Natural killer cell (primary cell): ENCODE results near the gene HOXC6. TPM values are rescaled to one million over a fixed set of nuclear protein-coding genes. Genes with fewer than 3 reads are reported as not detected.

Source experiments
- ATAC-seq, 3 donors: fragments of 150-1000 bp in 2 of 3; fragments of 200-7000 bp in 1 of 3; cut with Tn5 transposase; 1 replicate in 1 of 3; 2 replicates in 2 of 3; pipeline ENCODE4 v1.10.0; 2021; ENCODE audit warnings: mild to moderate bottlenecking in 2 of 3, moderate library complexity in 2 of 3
- DNase-seq, 2 donors: peaks; one replicate each; pipeline versions ENCODE4 v3.0.0 to v3.0.0-alpha.2; 2013 to 2021; ENCODE audit warnings: mixed read lengths in 1 of 2
- H3K27ac ChIP-seq: one replicate; pipeline ENCODE4 v1.5.1; 2013; ENCODE audit warnings: mild to moderate bottlenecking, low read length
- H3K27me3 ChIP-seq: one replicate; pipeline ENCODE4 v1.6.1; 2013; ENCODE audit warnings: low read length; ENCODE audit not compliant: control insufficient read depth, insufficient read depth
- H3K36me3 ChIP-seq: one replicate; pipeline ENCODE4 v1.6.1; 2013; ENCODE audit warnings: low read length; ENCODE audit not compliant: control insufficient read depth, insufficient read depth
- H3K4me1 ChIP-seq: one replicate; pipeline ENCODE4 v1.6.1; 2013; ENCODE audit warnings: low read length; ENCODE audit not compliant: control insufficient read depth, insufficient read depth
- H3K4me3 ChIP-seq: one replicate; pipeline ENCODE4 v1.5.1; 2013; ENCODE audit warnings: low read length
- H3K9me3 ChIP-seq: one replicate; pipeline ENCODE4 v1.6.1; 2013; ENCODE audit warnings: low read length; ENCODE audit not compliant: control insufficient read depth, insufficient read depth
- H3K27ac Mint-ChIP-seq, 2 donors: one replicate each; pipeline ENCODE4 v1.8.0; 2022; ENCODE audit warnings: mild to moderate bottlenecking in 2 of 2, mixed read lengths in 2 of 2, moderate library complexity in 1 of 2
- H3K27me3 Mint-ChIP-seq, 2 donors: one replicate each; pipeline ENCODE4 v1.8.0; 2022; ENCODE audit warnings: low read depth in 2 of 2, mixed read lengths in 2 of 2
- H3K36me3 Mint-ChIP-seq: one replicate; pipeline ENCODE4 v1.8.0; 2022; ENCODE audit warnings: mixed read lengths
- H3K4me1 Mint-ChIP-seq, 2 donors: one replicate each; pipeline ENCODE4 v1.8.0; 2022; ENCODE audit warnings: mixed read lengths in 2 of 2
- H3K4me3 Mint-ChIP-seq: one replicate; pipeline ENCODE4 v1.8.0; 2022; ENCODE audit warnings: mild to moderate bottlenecking, moderate library complexity, mixed read lengths
- H3K9me3 Mint-ChIP-seq, 2 donors: one replicate each; pipeline ENCODE4 v1.8.0; 2022; ENCODE audit warnings: mixed read lengths in 2 of 2
- WGBS: methylation state at CpG from one replicate; pipeline ENCODE4 v1.1.7; 2013; ENCODE audit warnings: missing lambda C conversion rate; ENCODE audit not compliant: insufficient coverage; 5-methylcytosine and 5-hydroxymethylcytosine counted together
- intact Hi-C: fragments of 100-400 bp; cut with micrococcal nuclease; formaldehyde crosslinking; loops from one replicate; pipeline ENCODE4 v1.14.2; 2022
- total RNA-seq, 4 donors: library from RNA; stranded (reverse); fragments of 120-200 nt in 1 of 4; gene quantifications; one replicate each; pipeline versions ENCODE4 v1.2.3 to v1.2.4, GENCODE V29; 2013 to 2022
- TF ChIP-seq, protein P1 (sequence below): fragments of 200-600 bp; IDR thresholded peaks from one replicate; pipeline ENCODE4 v1.8.0; 2022; ENCODE audit warnings: antibody characterized with exemption

Gene HOXC6
- total RNA-seq, 3 donors from 2014 or later (not counting 1 experiment from before 2014, with no cell fraction given): not detected

- Histone ChIP-seq H3K9me3 (peaks cover 3% of the 10 kb centered on the region), H3K27me3 (peaks cover 86% of the 10 kb centered on the region), H3K4me3 (no peak overlapping the region), H3K27ac (no peak overlapping the region), H3K4me1 (peaks cover 25% of the 10 kb centered on the region), H3K36me3 (no peaks in the 10 kb centered on the region)
- intact Hi-C loops: no loop called here
- H3K27ac Mint-ChIP-seq: no peak overlapping the region
- peaks cover 12 to 14% of the 10 kb centered on the region in 2 donors for H3K4me1 Mint-ChIP-seq
- no peaks in the 10 kb centered on the region for H3K9me3 Mint-ChIP-seq
- peaks cover 84 to 85% of the 10 kb centered on the region in 2 donors for H3K27me3 Mint-ChIP-seq
- H3K4me3 Mint-ChIP-seq: no peak overlapping the region
- WGBS: 20% methylated on average over 18 of the region's 20 CpGs
- H3K36me3 Mint-ChIP-seq: peaks cover 5% of the 10 kb centered on the region
- TF ChIP-seq, protein P1, sequence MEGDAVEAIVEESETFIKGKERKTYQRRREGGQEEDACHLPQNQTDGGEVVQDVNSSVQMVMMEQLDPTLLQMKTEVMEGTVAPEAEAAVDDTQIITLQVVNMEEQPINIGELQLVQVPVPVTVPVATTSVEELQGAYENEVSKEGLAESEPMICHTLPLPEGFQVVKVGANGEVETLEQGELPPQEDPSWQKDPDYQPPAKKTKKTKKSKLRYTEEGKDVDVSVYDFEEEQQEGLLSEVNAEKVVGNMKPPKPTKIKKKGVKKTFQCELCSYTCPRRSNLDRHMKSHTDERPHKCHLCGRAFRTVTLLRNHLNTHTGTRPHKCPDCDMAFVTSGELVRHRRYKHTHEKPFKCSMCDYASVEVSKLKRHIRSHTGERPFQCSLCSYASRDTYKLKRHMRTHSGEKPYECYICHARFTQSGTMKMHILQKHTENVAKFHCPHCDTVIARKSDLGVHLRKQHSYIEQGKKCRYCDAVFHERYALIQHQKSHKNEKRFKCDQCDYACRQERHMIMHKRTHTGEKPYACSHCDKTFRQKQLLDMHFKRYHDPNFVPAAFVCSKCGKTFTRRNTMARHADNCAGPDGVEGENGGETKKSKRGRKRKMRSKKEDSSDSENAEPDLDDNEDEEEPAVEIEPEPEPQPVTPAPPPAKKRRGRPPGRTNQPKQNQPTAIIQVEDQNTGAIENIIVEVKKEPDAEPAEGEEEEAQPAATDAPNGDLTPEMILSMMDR: no peak
- ATAC-seq: no peak
- DNase-seq: no peak
Measured at GRCh38 chr12:54004063-54004840, 24.0 kb upstream of the HOXC6 start.

DNA sequence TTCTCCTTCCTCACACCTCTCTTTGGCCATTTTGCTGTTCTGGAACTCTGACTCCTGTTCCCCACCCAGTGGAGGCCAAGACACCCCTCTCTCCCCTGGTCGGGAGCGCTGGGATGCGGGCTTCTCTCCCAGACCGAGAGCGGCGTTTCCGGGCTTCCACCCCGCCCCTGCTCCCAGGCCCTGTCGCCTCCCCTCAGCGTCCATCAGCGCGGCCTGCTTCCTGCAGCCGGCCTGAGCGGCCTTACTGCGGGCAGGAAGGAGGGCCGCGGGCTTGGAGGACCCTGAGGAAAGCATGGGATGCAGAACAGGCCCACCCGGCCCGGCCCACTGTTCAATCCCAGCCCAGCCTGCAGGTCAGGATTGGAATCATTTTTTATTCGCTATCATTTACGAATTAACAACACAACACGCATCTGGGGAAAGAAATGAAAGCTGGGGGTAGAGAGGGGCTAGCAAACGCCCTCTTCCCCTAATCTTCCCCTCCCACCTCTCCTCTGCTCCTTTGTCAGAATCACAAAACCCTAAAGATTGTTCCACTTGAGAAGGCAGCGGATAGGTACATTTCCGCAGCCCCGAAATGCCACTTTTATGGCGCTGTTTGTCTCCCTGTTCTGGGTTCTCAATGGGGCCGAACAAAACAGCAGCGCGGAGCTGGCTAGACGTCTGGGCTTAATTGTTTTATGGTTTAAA is 23.3 kb upstream of the HOXC6 start:
- Histone ChIP-seq H3K27me3 (peaks cover 87% of the 10 kb centered on the region), H3K4me1 (peaks cover 23% of the 10 kb centered on the region), H3K27ac (no peak overlapping the region), H3K4me3 (no peak overlapping the region), H3K36me3 (no peaks in the 10 kb centered on the region), H3K9me3 (peaks cover 3% of the 10 kb centered on the region)
- 11% methylated on average over 27 of the region's 31 CpGs for WGBS
- H3K4me1 Mint-ChIP-seq: peaks cover 13 to 19% of the 10 kb centered on the region in 2 donors
- H3K36me3 Mint-ChIP-seq: peaks cover 5% of the 10 kb centered on the region
- H3K4me3 Mint-ChIP-seq: peak overlapping the region; percentile 95
- no peaks in the 10 kb centered on the region for H3K9me3 Mint-ChIP-seq
- peaks cover 84 to 89% of the 10 kb centered on the region in 2 donors for H3K27me3 Mint-ChIP-seq
- peak overlapping the region in 1 of 2 donors; percentile 7 for H3K27ac Mint-ChIP-seq
- no peak for ATAC-seq
- TF ChIP-seq, protein P1: no peak
- intact Hi-C loops: no loop called here
- DNase-seq: no peak

DNA sequence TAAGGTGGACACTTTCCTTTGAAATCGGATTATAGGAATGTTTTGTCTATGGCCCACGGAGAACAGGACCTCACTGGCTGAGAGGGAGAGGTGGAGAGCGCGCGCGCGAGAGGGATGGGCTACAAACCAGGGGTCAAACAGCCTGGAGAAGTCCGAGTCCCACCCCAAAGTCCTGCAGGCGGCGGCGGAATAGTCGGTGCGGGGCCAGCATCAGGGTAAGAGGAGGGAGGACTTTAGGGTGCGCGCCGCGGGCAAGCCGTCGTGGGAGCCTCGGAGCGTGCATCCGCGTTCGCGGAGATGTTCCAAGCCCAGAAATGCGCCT is 22.7 kb upstream of the HOXC6 start:
- intact Hi-C loops: no loop called here
- H3K36me3 Mint-ChIP-seq: peaks cover 5% of the 10 kb centered on the region
- Histone ChIP-seq H3K27me3 (peaks cover 88% of the 10 kb centered on the region), H3K9me3 (peaks cover 3% of the 10 kb centered on the region), H3K4me3 (no peak overlapping the region), H3K27ac (no peak overlapping the region), H3K36me3 (no peaks in the 10 kb centered on the region), H3K4me1 (peaks cover 19% of the 10 kb centered on the region)
- no peaks in the 10 kb centered on the region for H3K9me3 Mint-ChIP-seq
- peaks cover 84 to 89% of the 10 kb centered on the region in 2 donors for H3K27me3 Mint-ChIP-seq
- TF ChIP-seq, protein P1: no peak
- peak overlapping the region; percentile 95 for H3K4me3 Mint-ChIP-seq
- ATAC-seq (no peak), DNase-seq (no peak)
- H3K27ac Mint-ChIP-seq: peak overlapping the region in 1 of 2 donors; percentile 7
- peaks cover 9 to 20% of the 10 kb centered on the region in 2 donors for H3K4me1 Mint-ChIP-seq
- 4% methylated on average over 26 of the region's 26 CpGs for WGBS
